Activated effector memory CD4-positive, alpha-beta T cell treated with anti-CD3 and anti-CD28 coated beads, Interleukin-2, amount 50 U/mL, for 16 hours (primary cell): ENCODE results near the gene ACTL6B.
"Not testable (repeated sequence)": the region's sequence is repeated elsewhere in the genome, so short reads cannot be mapped to it uniquely, and the experiment has no call there.

Source experiments
- DNase-seq: peaks from one replicate; pipeline ENCODE4 v3.0.0-alpha.2; 2020

ACTL6B gene

DNA sequence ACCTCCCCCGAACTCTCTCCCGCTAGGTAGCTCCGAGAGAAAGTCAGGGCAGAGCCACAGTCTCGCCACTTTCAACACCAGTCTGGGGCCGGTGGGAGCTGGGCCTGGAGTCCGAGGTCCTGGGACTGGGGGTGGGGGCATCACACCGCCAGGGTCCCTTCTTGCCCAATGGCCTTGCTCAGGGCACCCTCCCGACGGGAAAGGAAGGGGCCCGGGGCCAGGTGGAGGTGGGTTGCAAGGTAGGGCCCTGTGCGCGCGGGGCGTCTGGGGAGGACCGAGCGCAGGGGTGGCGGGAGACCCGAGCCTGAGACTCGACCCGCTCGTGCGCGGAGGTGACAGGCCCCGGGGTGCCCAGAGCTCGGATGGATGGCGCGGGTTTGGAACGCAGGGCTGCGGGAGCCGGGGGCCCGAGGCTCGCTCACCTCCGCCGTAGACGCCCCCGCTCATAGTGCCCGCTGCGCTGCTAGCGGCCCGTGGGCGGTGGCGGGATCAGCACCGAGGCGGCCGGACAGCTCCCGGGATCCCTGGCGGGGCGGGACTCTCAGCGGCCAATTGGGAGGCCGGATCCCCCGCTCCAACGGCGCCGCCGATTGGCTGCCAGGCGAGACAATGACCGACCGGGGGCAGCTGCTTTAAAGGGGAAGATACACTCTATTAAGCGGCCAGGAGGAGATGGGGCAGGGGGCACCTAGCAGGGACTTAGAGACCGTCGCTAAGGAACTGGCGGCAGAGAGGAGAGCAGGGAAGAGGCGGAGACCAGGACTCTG, at the start of gene ACTL6B:
TSS of gene ACTL6B (minus strand) at position 541 of the 767 bp plus-strand sequence. CDS start at position 447, 94 bp downstream.
- peak; percentile 82 for DNase-seq

DNA sequence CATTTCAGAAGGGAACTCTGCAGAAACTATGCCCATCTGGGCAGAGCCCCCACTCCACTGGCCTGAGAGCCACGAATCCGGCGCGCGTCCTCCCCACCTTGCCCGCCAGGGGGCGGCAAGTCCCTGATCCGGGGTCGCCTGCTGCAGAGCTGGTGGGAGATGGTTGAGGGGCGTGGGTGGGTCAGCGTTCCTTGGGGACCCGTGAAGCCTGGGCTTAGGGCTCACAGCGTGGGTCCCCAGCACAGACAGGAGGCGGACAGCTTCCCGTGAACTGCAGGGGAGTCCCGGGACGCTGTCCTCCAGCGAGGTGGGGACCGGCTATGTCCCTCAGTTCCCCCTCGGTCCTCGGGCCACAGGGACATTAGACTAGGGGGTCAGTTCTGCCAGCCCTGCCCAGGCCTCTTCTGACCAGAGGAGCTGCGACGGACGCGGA, 49.1 kb upstream of the ACTL6B start:
- peak; percentile 93 for DNase-seq

DNA sequence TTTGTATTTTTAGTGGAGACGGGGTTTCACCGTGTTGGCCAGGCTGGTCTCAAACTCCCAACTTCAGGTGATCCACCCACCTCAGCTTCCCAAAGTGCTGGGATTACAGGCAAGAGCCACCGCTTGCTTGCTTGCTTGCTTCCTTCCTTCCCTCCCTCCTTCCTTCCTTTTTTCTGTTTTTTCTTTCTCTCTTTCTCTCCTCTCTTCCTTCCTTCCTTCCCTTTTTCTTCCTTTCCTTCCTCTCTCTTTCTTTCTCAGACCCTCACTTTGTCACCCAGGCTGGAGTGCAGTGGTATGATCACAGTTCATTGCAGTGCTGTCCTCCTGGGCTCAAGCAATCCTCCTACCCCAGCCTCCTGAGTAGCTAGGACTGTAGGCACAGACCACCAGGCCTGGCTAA, 44.8 kb upstream of the ACTL6B start:
- DNase-seq: not testable (repeated sequence)

DNA sequence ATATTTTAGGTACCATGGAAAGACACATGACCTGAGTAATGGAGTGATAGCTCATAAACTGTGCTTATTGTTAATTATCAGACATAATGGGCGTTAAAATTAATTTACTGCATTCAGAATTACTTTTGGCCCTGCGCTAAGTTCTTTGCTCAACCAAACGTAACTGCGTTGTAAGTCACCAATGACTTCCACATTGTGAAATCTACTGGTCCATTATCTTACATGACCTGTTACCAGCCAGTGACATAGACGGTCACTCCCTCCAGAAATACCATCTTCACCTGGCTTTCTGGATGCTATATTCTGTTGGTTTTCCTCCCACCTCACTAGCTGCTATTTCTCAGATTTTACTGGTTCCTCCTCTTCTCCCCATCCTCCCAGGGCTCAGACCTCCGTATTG, 42.8 kb upstream of the ACTL6B start:
- DNase-seq: no peak

- no peak for DNase-seq
Measured at GRCh38 chr7:100696123-100696521, 39.9 kb upstream of the ACTL6B start.

DNA sequence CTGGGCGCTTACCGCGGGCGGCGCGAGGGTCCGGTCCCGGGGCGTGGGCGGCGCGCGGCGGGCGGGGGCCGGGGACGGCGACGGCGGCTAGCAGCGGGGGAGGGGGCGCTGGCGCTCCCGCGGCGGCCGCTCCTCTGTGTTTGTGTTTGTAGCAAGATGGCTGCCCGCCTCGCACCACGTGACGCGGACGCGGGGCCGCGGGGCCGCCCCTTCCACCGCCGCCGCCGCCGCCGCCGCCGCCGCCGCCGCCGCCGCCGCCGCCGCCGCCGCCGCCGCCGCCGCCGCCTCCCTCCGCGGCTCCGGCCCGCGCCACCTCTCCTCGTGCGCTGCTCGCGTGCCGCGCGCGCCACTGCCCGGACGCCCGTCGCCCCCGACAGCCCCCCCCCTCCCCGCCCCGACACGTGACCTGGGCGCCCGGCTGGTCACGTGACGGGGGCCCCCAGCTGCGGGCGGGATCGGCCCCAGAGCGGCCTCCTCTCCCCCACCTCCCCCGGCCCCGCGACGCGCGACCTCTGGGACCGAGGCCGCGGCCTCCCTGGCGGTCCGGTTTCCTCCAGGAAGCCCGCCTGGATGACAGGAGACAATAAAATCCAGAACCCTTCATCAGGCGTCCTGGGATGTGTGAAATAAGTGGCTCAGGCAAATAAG, 38.0 kb upstream of the ACTL6B start, which contains the start of gene GIGYF1:
TSS of gene GIGYF1 (minus strand) at position 153 of the 648 bp plus-strand sequence. CDS start 6,012 bp downstream, outside the sequence.
- DNase-seq: peak; percentile 92

GRCh38 chr7:100693312-100694097, 37.3 kb upstream of the ACTL6B start:
- no peak for DNase-seq

GRCh38 chr7:100692578-100692961, 36.3 kb upstream of the ACTL6B start:
- DNase-seq: no peak

DNA sequence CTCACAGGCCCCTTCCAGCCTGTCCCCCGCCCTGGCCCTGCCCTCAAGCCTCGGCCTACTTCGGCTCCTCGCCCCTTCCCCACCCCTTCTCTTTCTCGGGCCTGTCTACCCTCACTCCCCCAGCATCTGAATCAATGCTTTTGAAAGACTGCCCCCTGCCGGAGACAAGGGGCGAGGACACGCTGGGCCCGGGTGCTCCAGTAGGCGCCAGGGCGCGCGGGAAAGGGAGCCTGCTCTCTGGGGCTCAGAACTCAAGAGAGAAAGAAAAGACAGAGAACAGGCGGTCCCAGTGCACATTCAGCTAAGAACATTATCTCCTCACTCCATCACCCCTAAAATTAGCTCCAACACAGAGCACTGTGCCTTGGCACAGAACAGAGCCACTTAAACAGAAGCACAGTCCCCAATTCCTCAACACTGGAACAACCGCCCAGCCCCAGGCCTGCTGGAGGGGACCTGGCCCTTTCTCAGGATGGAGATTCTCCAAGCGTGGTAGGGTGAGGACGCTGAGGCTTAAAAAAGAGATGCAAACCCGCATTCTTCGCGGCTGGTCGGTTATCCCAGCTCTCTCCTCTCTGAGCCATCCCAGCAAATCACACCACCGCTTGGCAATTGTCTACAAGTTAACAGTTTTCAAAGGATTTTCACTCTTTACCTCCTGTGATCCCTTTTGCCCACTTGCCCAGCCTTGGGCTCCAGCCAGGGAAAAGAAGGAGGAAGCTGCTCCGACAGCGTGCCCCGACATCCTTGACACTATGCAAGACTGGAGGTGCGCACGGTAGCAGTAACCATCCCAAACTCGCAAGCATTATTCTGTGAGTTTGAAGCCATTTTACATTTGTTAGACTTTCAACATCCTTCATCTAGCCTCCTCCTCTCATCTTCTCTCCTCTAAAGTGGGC, 35.7 kb upstream of the ACTL6B start:
- peak; percentile 93 for DNase-seq

- DNase-seq: no peak
Measured at GRCh38 chr7:100689230-100690135, 33.2 kb upstream of the ACTL6B start.

GRCh38 chr7:100688326-100688860, 32.1 kb upstream of the ACTL6B start:
- no peak for DNase-seq

GRCh38 chr7:100687751-100688300, 31.6 kb upstream of the ACTL6B start:
- DNase-seq: no peak

DNA sequence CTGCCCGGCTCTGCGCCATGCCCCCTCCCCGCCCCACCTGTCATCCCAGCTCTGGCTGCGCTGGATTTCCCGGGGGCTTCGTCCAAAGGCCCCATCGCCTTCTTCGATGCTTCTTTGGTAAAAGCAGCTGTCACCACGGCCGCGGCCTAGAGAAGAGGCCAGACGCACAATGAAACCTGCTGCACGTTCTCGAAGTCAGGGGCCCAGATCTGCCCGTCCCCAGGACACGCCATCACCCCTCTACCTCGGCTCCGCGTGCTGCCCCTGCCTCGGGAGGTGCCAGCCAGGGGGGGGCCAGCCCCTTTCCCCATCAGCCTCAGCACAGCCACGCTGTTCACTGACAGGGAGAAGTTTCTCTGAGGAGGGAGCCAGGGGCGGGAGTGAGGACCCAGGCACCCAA, 31.0 kb upstream of the ACTL6B start:
- no peak for DNase-seq

DNA sequence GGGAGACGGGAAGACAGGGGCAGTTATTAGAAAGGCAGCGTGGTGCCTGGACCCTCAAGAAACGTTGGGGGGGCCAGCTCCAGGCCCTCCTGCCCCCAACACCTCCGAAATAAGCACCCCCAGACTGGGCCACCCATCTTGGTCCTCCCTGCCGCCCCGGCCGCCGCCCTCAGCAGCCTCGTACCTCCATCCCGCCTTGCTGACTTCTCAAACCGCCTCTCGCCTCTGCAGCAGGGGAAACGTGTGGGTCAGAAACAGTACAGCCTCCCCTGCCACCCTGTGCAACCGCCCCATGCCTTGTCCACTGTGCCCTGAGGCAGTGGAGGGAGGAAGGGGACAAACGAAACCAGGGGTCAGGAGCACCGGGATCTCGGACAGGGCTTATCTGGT, 30.6 kb upstream of the ACTL6B start:
- DNase-seq: no peak

DNA sequence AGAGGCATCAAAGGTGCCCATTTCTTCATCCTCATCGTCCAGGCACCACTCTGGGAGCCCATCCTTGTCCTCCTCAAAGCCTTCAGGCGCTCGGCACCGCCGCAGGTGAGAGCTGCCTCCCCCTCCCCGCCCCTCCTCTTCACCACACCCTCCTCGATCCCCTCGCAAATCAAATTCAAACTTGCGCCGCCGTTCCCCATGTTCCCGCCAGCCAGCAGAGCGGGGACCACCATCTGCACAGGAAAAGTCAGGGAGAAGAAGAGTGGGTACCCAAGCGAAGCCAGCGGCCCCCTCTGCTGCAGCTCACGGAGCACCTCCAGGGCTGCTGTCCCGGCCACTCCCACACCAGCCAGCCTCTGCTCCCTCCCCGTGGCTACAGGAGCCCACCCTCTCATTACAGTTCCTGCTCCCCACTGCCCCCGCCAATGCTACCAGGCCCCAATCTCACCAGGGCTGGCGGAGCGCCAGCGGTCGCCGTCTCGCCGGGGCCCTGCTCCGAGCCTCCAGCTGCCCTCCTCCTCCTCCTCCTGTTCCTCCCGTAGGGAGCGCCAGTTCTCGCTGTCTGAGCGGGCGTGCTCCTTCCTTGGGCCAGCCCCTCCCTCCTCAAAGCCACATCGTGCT, 30.1 kb upstream of the ACTL6B start:
- DNase-seq: no peak

DNA sequence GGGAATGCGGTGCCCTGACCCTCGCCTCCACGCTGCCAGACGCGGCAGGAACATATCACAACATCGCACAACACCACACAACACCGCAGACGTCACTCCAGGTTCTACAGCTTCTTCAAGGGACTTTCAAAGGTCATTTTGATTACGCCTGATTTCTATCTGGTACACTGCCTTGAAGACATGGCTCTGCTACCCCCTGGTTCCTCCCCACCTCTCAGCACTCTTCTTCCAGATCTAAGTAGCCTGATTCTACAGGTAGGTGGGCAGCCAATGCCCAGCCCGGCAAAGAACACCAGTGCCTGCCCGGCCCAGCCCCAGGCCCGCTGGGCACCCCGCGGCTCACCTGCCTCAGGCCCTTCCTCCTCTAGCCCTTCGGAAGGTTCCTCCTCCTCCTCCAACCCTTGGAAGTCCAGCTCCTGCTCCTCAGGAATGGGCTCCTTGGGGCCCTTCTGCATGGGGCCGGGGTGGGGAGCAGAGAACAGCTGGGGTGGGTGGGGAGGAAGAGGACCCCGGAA, 29.4 kb upstream of the ACTL6B start:
- no peak for DNase-seq

- DNase-seq: no peak
Measured at GRCh38 chr7:100685049-100685605, 28.9 kb upstream of the ACTL6B start.

DNA sequence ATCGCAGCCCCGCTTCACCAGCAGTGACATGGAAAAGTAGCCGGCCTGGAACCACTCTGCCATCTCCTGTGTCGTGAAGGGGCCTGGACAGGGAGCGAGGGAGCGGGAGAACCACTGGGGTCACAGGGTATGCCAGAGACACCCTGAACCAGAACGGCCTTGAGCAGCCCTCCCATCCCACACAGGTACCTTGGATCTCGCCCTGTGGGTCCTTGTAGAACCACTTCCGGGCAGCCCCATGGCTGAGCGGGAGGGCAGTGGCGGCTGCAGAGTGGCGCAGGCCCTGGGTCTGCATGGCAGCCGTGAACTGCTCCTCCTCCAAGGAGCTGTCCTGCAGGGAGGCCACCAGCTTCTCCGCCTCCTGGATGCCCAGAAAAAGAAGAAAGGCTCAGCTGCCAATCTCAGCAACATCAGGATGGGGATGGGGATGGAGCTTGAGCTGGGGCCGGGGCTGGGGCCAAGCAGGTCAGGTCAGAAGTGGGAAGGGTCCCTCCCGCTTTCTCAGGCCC, 28.3 kb upstream of the ACTL6B start:
- DNase-seq: no peak
